ENCODE data around the gene MSANTD3.
"Not testable (repeated sequence)": the region's sequence is repeated elsewhere in the genome, so short reads cannot be mapped to it uniquely, and the experiment has no call there.

MSANTD3 gene

GRCh38 chr9:100419166-100419565, 7.8 kb upstream of the MSANTD3 start:
- H3K9me3 ChIP-seq (ENCODE audit: insufficient read depth, low read length, severe bottlenecking) = no peaks in the 10 kb centered on the region
- no peaks in the 10 kb centered on the region for H3K79me2 ChIP-seq (ENCODE audit: insufficient read depth, low read length)
- no peak overlapping the region for H3K4me3 ChIP-seq (ENCODE audit: low read depth in 1 of 2, low read length in 2 of 2)
- H3K27ac ChIP-seq (ENCODE audit: low read length) = no peak overlapping the region
- no peaks in the 10 kb centered on the region for H3K4me1 ChIP-seq (ENCODE audit: insufficient read depth, low read length)
- H3K4me2 ChIP-seq (ENCODE audit: insufficient read depth, low read length) = no peak overlapping the region
- H3K36me3 ChIP-seq (ENCODE audit: insufficient read depth, low read length) = no peaks in the 10 kb centered on the region
- H4K20me1 ChIP-seq (ENCODE audit: insufficient read depth, low read length) = no peaks in the 10 kb centered on the region
- TF ChIP-seq CTCF (IDR thresholded peaks at IDR 0.05; ENCODE audit: borderline replicate concordance, extremely low read depth, low read length, poor library complexity, severe bottlenecking) (no peak), EZH2 (IDR thresholded peaks at IDR 0.05; ENCODE audit: borderline replicate concordance, low read depth, low read length, severe bottlenecking) (no peak)
- no peak for ATAC-seq (ENCODE audit: insufficient read depth, low read depth)
- DNase-seq = no peak
- no peak overlapping the region for H2AFZ ChIP-seq (ENCODE audit: low read depth, low read length)
- no peak overlapping the region for H3K9ac ChIP-seq (ENCODE audit: low read depth, low read length)
- H3K27me3 ChIP-seq (ENCODE audit: insufficient read depth, low read length, poor library complexity) = peaks cover 3% of the 10 kb centered on the region

- H3K79me2 ChIP-seq (ENCODE audit: insufficient read depth, low read length); H3K27ac ChIP-seq (ENCODE audit: low read length); H3K4me3 ChIP-seq (ENCODE audit: low read depth in 1 of 2, low read length in 2 of 2); H3K9me3 ChIP-seq (ENCODE audit: insufficient read depth, low read length, severe bottlenecking); DNase-seq; H3K4me2 ChIP-seq (ENCODE audit: insufficient read depth, low read length); H3K36me3 ChIP-seq (ENCODE audit: insufficient read depth, low read length); H3K4me1 ChIP-seq (ENCODE audit: insufficient read depth, low read length); H4K20me1 ChIP-seq (ENCODE audit: insufficient read depth, low read length); H3K9ac ChIP-seq (ENCODE audit: low read depth, low read length); H2AFZ ChIP-seq (ENCODE audit: low read depth, low read length); ATAC-seq (ENCODE audit: insufficient read depth, low read depth): not testable (repeated sequence)
- peaks cover 13% of the 10 kb centered on the region for H3K27me3 ChIP-seq (ENCODE audit: insufficient read depth, low read length, poor library complexity)
These were observed 5.8 kb upstream of the MSANTD3 start for GRCh38 chr9:100421116-100421515.

GRCh38 chr9:100425758-100426157, 1.2 kb upstream of the MSANTD3 start:
- Histone ChIP-seq H3K27ac (ENCODE audit: low read length) (no peak overlapping the region), H3K79me2 (ENCODE audit: insufficient read depth, low read length) (no peaks in the 10 kb centered on the region), H4K20me1 (ENCODE audit: insufficient read depth, low read length) (no peaks in the 10 kb centered on the region), H3K36me3 (ENCODE audit: insufficient read depth, low read length) (no peaks in the 10 kb centered on the region), H3K4me1 (ENCODE audit: insufficient read depth, low read length) (peaks cover 13% of the 10 kb centered on the region), H3K9me3 (ENCODE audit: insufficient read depth, low read length, severe bottlenecking) (no peaks in the 10 kb centered on the region), H3K4me2 (ENCODE audit: insufficient read depth, low read length) (no peak overlapping the region), H3K4me3 (ENCODE audit: low read depth in 1 of 2, low read length in 2 of 2) (no peak overlapping the region), H3K27me3 (ENCODE audit: insufficient read depth, low read length, poor library complexity) (peaks cover 32% of the 10 kb centered on the region), H2AFZ (ENCODE audit: low read depth, low read length) (no peak overlapping the region), H3K9ac (ENCODE audit: low read depth, low read length) (no peak overlapping the region)
- no peak for TF ChIP-seq CTCF (IDR thresholded peaks at IDR 0.05; ENCODE audit: borderline replicate concordance, extremely low read depth, low read length, poor library complexity, severe bottlenecking)
- TF ChIP-seq EZH2 (IDR thresholded peaks at IDR 0.05; ENCODE audit: borderline replicate concordance, low read depth, low read length, severe bottlenecking) = no peak
- ATAC-seq (ENCODE audit: insufficient read depth, low read depth) = no peak
- DNase-seq = no peak

GRCh38 chr9:100426189-100426529, 784 bp upstream of the MSANTD3 start:
- Histone ChIP-seq H3K4me2 (ENCODE audit: insufficient read depth, low read length) (peak overlapping the region; percentile 77), H3K4me3 (ENCODE audit: low read depth in 1 of 2, low read length in 2 of 2) (peak overlapping the region in 1 of 2 experiments; percentile 60; a peak in 2 of 4 replicates), H3K4me1 (ENCODE audit: insufficient read depth, low read length) (peaks cover 13% of the 10 kb centered on the region), H3K79me2 (ENCODE audit: insufficient read depth, low read length) (no peaks in the 10 kb centered on the region), H3K27me3 (ENCODE audit: insufficient read depth, low read length, poor library complexity) (peaks cover 32% of the 10 kb centered on the region), H3K27ac (ENCODE audit: low read length) (no peak overlapping the region), H3K9ac (ENCODE audit: low read depth, low read length) (no peak overlapping the region), H4K20me1 (ENCODE audit: insufficient read depth, low read length) (no peaks in the 10 kb centered on the region), H2AFZ (ENCODE audit: low read depth, low read length) (peak overlapping the region; percentile 52; the same call in 1 of the 2 replicates), H3K36me3 (ENCODE audit: insufficient read depth, low read length) (no peaks in the 10 kb centered on the region), H3K9me3 (ENCODE audit: insufficient read depth, low read length, severe bottlenecking) (no peaks in the 10 kb centered on the region)
- TF ChIP-seq EZH2 (IDR thresholded peaks at IDR 0.05; ENCODE audit: borderline replicate concordance, low read depth, low read length, severe bottlenecking) = no peak
- no peak for TF ChIP-seq CTCF (IDR thresholded peaks at IDR 0.05; ENCODE audit: borderline replicate concordance, extremely low read depth, low read length, poor library complexity, severe bottlenecking)
- DNase-seq = no peak
- no peak for ATAC-seq (ENCODE audit: insufficient read depth, low read depth)
